Activated CD8-positive, alpha-beta memory T cell treated with anti-CD3 and anti-CD28 coated beads, Interleukin-2, amount 50 U/mL, for 4 hours (primary cell): ENCODE data around the gene METTL24.
"Not testable (repeated sequence)": the region's sequence is repeated elsewhere in the genome, so short reads cannot be mapped to it uniquely, and the experiment has no call there.

Experiments
- DNase-seq: peaks from one replicate; pipeline ENCODE4 v3.0.0-alpha.2; 2020

Gene METTL24

GRCh38 chr6:110360676-110361075, 2.5 kb upstream of the METTL24 start:
- DNase-seq = no peak

DNA sequence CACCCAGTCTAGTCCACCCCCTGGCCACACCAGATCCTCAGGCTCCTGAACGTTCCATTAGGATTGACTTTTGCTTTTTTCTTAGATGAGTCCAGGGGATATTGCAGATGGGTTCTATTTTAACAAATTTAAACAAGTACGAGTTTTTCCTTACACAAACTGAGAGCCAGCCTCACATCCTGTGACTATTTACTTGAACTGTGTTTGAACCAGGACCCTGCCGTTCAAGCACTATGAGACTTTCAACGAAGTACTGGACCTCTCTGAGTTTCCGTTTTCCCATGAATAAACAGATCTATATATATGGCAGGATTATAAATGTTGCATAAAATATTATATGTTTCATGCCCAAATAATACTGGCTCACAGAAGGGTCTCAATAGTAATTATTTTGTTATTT, 1.4 kb upstream of the METTL24 start:
- DNase-seq = no peak

GRCh38 chr6:110358553-110359160, 508 bp upstream of the METTL24 start:
- DNase-seq = no peak

DNA sequence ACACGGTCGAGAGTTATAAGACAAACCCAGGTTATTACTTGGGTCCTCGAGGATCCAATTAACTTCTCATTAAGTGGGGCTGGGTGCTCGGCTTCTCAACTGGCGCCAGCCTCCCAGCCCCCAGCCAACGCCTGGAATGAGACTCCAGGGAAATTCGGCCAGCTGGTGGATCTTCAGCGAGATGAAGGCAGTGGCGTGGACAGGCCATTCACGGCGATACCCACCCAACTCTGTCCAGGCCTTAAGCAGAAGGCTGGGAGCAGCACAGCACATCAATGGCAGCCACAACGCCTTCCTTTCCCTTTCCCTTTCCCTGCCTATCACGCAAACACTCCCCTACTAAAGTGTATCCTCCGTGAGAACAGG, 868 bp downstream of the METTL24 start:
- no peak for DNase-seq

DNA sequence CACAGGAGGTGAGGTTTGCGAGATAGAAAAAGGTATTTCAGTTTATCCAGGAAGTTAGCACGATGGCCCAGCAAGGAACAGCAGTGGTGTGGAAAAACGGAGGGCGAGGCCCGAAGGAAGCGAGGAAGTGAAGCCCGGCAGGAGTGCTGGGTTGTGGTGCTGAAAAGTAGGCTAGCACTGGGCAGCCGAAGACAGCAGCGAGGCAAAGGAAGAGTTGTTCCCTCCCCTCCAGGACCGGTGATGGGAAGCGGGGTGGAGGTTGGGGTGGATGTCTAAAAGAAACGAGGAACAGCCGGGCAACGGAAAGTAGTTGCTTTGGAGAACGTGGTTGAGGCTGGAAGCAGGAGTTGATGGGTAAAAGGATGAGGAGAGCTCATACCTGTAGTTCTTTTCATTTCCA, 1.4 kb downstream of the METTL24 start:
- DNase-seq = no peak

DNA sequence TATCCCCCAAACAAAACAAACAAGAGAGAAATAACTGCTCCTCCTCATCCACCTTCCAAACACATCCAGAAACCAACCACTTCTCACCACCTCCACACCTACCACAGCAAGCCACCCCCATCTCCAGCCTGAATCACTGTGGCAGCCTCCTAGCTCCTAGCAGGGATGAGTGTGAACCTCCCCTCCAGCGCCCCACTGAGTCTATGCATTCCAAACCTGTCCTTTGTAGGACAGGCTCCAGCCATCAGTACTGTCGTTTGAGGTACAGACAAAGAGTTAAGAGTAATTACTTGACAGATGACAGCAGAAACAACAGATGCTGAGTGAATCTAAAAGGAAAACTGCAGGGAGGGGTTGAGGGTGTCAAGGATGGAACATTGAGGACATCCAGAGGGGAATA, 2.4 kb downstream of the METTL24 start:
- no peak for DNase-seq

DNA sequence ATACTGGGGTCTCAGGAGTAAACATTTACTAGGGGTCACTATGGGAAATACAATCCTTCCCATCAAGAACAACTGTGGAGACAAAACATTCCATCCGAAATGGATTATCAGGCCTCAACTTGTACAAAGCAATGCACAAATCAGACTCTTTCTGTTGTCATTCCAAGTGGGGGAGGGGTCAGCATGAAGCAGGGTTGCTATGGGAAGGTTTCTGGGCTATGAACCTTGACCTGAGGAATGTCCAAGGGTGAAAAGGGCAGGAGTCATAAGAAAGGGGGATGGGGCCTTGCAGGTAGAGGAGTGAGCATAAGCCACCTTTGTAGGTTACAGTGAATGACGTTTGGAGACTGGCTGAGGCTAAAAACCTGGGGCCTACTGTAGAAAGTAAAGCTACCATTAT, 3.1 kb downstream of the METTL24 start:
- no peak for DNase-seq

DNA sequence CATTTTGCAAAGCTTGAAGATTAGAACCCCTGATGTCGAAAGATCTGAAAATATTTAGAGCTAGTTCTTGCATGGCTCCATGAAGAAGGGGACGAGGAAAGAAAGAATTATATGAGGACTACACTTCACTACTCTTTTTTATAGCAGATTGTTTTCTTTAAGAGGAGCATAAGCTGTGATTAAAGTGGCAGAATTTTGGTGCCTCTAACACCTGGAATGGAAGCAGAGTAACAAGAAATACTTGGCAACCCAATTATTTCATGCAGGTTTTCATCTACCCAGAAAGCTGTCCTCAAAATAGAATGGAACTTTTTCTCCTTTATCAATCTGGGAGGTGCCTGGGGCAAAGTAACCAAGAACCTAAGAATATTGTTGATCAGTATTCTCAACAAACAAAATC, 4.0 kb downstream of the METTL24 start:
- DNase-seq = no peak

GRCh38 chr6:110353457-110354001, 4.6 kb downstream of the METTL24 start:
- no peak for DNase-seq

DNA sequence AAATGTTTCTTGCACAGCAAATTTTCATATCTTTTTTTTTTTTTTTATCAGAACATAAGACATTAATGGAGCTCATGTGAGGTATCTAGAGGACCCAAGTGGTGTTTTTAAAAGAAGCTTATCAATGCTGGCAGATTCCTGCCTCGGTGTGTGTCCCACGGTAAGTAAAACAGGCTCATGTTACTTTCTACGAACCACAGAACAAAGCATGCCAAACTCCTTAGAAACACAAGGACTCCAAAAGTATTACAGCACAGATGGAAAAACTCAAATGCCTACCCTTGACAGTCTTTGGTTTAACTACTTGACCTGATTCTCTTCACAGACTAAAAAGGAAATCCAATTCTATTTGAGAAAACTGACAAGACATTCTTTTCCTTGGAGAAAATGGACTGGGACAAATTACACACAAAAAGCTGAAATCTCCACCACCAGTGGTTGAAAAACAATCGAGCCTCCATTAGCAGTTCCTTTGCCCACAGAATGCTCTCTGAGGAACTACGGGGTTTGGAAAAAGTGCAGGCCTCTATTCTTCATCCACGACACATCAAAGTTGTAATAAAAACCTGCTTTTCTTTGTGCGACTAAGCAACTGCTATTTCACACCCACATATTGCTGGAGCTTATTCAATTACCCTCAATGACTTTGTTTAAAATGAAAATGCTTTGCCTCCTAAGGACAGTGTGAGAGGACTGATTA, 5.4 kb downstream of the METTL24 start:
- no peak for DNase-seq

GRCh38 chr6:110351986-110352385, 6.2 kb downstream of the METTL24 start:
- DNase-seq = no peak

DNA sequence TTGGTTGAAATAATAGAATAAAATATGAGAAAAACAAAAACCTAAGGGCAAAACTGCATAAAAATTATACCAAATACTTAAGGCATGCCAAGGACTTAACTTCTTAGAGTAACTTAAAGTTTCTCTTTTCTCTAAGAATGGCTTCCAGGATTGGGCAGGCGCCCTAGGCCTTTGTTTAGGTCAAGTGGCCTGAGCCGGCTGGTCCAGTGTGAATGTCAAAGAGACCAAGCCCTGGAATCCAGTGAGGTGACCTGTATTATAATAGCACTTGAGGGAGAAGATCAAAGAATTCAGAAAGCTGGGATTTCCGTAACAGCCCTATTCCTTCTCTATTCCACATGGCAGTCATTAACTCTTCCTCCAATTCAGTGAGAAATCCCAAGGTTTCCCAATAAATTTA, 6.6 kb downstream of the METTL24 start:
- DNase-seq = no peak

DNA sequence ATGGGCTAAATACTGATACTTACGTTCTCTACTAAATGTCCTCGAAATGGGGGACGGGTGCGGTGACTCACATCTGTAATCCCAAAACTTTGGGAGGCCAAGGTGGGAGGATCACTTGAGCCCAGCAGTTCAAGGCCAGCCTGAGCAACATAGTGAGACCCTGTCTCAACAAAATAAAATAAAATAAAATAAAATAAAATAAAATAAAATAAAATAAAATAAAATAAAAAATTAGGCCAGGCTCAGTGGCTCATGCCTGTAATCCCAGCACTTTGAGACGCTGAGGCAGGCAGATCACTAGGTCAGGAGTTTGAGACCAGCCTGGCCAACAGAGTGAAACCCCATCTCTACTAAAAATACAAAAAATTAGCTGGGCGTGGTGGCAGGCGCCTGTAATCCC, 7.6 kb downstream of the METTL24 start:
- DNase-seq = not testable (repeated sequence)

DNA sequence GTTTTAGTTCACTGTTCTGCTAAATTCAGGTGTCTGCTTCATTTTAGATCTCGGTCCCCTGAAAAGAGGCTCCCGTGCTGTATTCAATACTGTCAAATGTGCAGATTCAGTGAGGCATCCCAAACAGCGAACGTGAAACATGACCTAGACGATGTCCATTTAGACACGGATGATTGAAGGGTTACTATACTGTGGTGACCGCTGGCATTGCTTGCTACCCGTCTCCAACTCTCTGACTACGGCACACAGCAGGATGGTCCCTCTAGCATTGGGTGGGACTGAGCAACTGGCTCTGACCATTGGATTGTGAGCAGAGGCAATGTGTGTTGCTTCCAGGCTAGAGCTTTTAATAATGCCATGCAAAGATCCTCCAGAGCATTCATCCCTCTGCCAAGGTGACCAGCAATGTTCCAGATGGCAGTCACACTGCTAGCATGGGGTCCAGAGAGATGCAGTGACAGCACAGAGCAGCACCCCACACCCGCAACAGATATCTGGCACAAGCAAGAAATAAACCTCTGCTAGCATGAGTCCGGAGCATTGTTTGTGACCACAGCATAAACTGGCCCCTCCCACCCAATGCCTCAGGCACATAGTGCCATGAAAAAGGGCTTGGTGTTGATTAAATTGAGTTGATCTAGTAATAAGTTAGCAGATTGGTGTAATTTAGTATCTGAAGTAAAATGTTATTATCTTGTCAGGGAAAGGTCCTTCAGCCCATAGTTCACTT, 9.0 kb downstream of the METTL24 start:
- no peak for DNase-seq

DNA sequence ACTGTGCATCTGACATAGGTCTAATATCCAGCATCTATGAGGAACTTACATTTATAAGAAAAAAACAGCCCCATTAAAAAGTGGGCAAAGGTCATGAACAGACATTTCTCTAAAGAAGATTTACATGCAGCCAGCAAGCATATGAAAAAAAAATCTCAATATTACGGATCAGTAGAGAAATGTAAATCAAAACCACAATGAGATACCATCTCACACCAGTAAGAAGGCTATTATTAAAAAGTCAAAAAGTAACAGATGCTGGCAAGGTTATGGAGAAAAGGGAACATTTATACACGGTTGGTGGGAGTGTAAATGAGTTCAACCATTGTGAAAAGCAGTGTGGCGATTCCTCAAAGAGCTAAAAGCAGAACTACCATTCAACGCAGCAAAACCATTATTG, 13.1 kb downstream of the METTL24 start:
- DNase-seq = no peak

GRCh38 chr6:110342759-110343158, 15.4 kb downstream of the METTL24 start:
- no peak for DNase-seq

GRCh38 chr6:110341663-110342596, 16.2 kb downstream of the METTL24 start:
- DNase-seq = no peak

DNA sequence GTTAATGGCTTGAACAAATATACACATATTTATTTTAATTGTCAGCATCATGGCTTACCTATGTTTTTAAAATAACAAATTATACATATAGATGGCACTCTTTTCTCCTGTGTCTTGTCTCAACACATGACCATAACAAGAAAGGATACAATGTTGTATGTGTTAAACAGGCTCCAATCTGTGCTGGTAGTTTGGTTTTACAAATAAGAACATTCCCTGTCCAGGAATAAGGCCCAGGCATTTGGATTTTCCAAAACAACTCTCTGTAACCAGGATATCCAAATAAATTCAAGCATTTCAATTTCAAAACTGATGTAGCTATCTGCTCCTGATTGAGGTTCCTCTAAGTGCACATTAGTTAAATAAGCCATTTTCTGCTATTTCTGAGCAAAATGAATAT, 17.1 kb downstream of the METTL24 start:
- DNase-seq = no peak

DNA sequence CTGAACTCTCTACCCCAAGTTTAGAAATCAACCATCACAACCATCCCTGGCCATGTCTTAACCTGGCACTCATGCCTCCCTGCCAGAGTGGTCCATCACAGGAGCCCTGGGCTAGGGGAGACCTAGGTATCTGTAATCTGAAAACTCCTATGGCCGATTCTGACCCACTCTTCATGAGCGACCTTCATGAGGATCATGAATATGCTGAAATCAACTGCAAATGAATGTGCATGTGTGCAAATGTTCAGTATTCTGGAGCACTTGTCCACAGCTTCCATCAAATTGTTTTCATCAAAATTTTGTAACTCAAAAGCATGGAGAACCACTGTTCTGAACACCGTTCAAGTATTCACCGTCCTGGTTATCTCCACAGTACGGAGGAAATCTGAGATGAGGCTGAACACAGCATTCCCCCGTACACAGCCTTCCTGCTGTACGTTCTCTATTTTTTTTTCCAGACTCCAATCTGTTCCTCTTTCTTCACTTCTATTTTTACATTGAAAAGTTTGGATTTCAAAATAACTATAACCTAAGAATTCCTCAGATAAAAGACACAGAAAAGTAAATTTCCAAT, 17.7 kb downstream of the METTL24 start:
- no peak for DNase-seq

- DNase-seq = no peak
Observed at GRCh38 chr6:110338820-110339470, 19.2 kb downstream of the METTL24 start.

GRCh38 chr6:110337486-110337885, 20.7 kb downstream of the METTL24 start:
- DNase-seq = no peak
